Measurements from ENCODE around the gene UTP4. TPM values are rescaled to one million over a fixed set of nuclear protein-coding genes. Genes with fewer than 3 reads are reported as not detected.

UTP4 gene
- total and polyA plus RNA-seq, 2 donors = 18.5 to 19.4 TPM

DNA sequence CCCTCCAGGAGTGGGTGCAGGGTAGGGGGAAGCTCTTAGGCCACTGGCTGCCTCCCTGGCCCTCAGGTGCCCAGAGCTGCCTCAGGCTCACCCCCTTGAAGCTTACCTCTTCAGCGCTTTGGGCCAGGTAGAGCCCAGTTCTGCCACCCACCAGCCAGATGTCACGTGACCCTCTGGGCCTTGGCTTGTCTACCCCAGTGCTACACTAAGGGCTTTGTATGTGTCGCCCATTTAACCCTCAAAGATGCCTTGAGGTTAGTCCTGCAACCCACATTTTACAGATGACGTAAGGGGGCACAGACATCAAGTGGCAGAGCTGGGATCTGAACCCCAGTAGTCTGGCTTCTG lies 23.6 kb upstream of the UTP4 start:
- peaks cover 37 to 56% of the 10 kb centered on the region in 2 donors for H3K27me3 ChIP-seq (ENCODE audit: control insufficient read depth in 2 of 2, insufficient read depth in 1 of 2, low read length in 1 of 2)
- 95% methylated on average over 4 of the region's 4 CpGs for WGBS
- H3K36me3 ChIP-seq (ENCODE audit: control insufficient read depth in 2 of 2, insufficient read depth in 2 of 2, low read length in 1 of 2) = peaks cover 4 to 12% of the 10 kb centered on the region in 2 donors
- peaks cover 10 to 35% of the 10 kb centered on the region in 2 donors for H3K4me1 ChIP-seq (ENCODE audit: control insufficient read depth in 2 of 2, insufficient read depth in 2 of 2, low read length in 2 of 2)
- no peaks in the 10 kb centered on the region for H3K9me3 ChIP-seq (ENCODE audit: control insufficient read depth in 2 of 2, insufficient read depth in 1 of 2, low read length in 1 of 2)
- H3K27ac ChIP-seq (ENCODE audit: low read depth in 1 of 2, low read length in 1 of 2) = no peak overlapping the region
- no peak for DNase-seq (ENCODE audit: low read depth in 6 of 9, low spot score in 9 of 9)
- H3K4me3 ChIP-seq (ENCODE audit: low read length in 2 of 2) = no peak overlapping the region

- H3K27ac ChIP-seq (ENCODE audit: low read depth in 1 of 2, low read length in 1 of 2) = no peak overlapping the region
- no peak for DNase-seq (ENCODE audit: low read depth in 6 of 9, low spot score in 9 of 9)
- peaks cover 36 to 48% of the 10 kb centered on the region in 2 donors for H3K27me3 ChIP-seq (ENCODE audit: control insufficient read depth in 2 of 2, insufficient read depth in 1 of 2, low read length in 1 of 2)
- H3K4me1 ChIP-seq (ENCODE audit: control insufficient read depth in 2 of 2, insufficient read depth in 2 of 2, low read length in 2 of 2) = peaks cover 10 to 35% of the 10 kb centered on the region in 2 donors
- H3K36me3 ChIP-seq (ENCODE audit: control insufficient read depth in 2 of 2, insufficient read depth in 2 of 2, low read length in 1 of 2) = peaks cover 10 to 20% of the 10 kb centered on the region in 2 donors
- 98% methylated on average over 48 of the region's 48 CpGs for WGBS
- H3K4me3 ChIP-seq (ENCODE audit: low read length in 2 of 2) = no peak overlapping the region
- no peaks in the 10 kb centered on the region for H3K9me3 ChIP-seq (ENCODE audit: control insufficient read depth in 2 of 2, insufficient read depth in 1 of 2, low read length in 1 of 2)
Observed at GRCh38 chr16:69109486-69110270, 22.8 kb upstream of the UTP4 start.

DNA sequence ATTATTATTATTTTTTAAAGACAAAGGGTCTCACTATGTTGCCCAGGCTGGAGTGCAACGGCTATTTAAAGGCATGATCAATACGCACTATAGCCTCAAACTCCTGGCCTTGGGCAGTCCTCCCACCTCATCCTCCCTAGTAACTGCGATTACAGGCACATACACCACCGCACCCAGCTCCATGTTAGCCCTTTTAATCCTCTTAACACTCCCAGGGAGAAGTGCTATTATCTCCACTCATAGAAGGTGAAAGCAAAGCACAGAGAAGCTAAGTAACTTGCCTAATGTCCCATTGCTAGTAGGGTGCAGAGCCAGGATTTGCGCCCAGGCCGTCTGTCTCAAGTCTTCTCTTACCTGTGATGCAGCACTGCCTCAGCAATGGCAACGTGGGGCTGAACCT lies 22.0 kb upstream of the UTP4 start:
- Histone ChIP-seq H3K4me1 (ENCODE audit: control insufficient read depth in 2 of 2, insufficient read depth in 2 of 2, low read length in 2 of 2) (peaks cover 15 to 40% of the 10 kb centered on the region in 2 donors), H3K9me3 (ENCODE audit: control insufficient read depth in 2 of 2, insufficient read depth in 1 of 2, low read length in 1 of 2) (no peaks in the 10 kb centered on the region), H3K27ac (ENCODE audit: low read depth in 1 of 2, low read length in 1 of 2) (no peak overlapping the region), H3K27me3 (ENCODE audit: control insufficient read depth in 2 of 2, insufficient read depth in 1 of 2, low read length in 1 of 2) (peaks cover 29 to 41% of the 10 kb centered on the region in 2 donors), H3K36me3 (ENCODE audit: control insufficient read depth in 2 of 2, insufficient read depth in 2 of 2, low read length in 1 of 2) (peaks cover 17 to 22% of the 10 kb centered on the region in 2 donors), H3K4me3 (ENCODE audit: low read length in 2 of 2) (no peak overlapping the region)
- 98% methylated on average over 7 of the region's 7 CpGs for WGBS
- DNase-seq (ENCODE audit: low read depth in 6 of 9, low spot score in 9 of 9) = no peak

GRCh38 chr16:69111216-69111875 lies 21.1 kb upstream of the UTP4 start:
- Histone ChIP-seq H3K27me3 (ENCODE audit: control insufficient read depth in 2 of 2, insufficient read depth in 1 of 2, low read length in 1 of 2) (peaks cover 19 to 34% of the 10 kb centered on the region in 2 donors), H3K9me3 (ENCODE audit: control insufficient read depth in 2 of 2, insufficient read depth in 1 of 2, low read length in 1 of 2) (no peaks in the 10 kb centered on the region), H3K27ac (ENCODE audit: low read depth in 1 of 2, low read length in 1 of 2) (no peak overlapping the region), H3K4me3 (ENCODE audit: low read length in 2 of 2) (no peak overlapping the region), H3K36me3 (ENCODE audit: control insufficient read depth in 2 of 2, insufficient read depth in 2 of 2, low read length in 1 of 2) (peaks cover 22% of the 10 kb centered on the region in 2 donors), H3K4me1 (ENCODE audit: control insufficient read depth in 2 of 2, insufficient read depth in 2 of 2, low read length in 2 of 2) (peaks cover 15 to 45% of the 10 kb centered on the region in 2 donors)
- 90% methylated on average over 6 of the region's 6 CpGs for WGBS
- DNase-seq (ENCODE audit: low read depth in 6 of 9, low spot score in 9 of 9) = no peak

GRCh38 chr16:69111876-69112230 lies 20.6 kb upstream of the UTP4 start:
- 95% methylated on average over 5 of the region's 5 CpGs for WGBS
- DNase-seq (ENCODE audit: low read depth in 6 of 9, low spot score in 9 of 9) = no peak
- H3K4me1 ChIP-seq (ENCODE audit: control insufficient read depth in 2 of 2, insufficient read depth in 2 of 2, low read length in 2 of 2) = peaks cover 17 to 45% of the 10 kb centered on the region in 2 donors
- H3K27ac ChIP-seq (ENCODE audit: low read depth in 1 of 2, low read length in 1 of 2) = no peak overlapping the region
- no peaks in the 10 kb centered on the region for H3K9me3 ChIP-seq (ENCODE audit: control insufficient read depth in 2 of 2, insufficient read depth in 1 of 2, low read length in 1 of 2)
- no peak overlapping the region for H3K4me3 ChIP-seq (ENCODE audit: low read length in 2 of 2)
- H3K36me3 ChIP-seq (ENCODE audit: control insufficient read depth in 2 of 2, insufficient read depth in 2 of 2, low read length in 1 of 2) = peaks cover 22% of the 10 kb centered on the region in 2 donors
- peaks cover 15 to 29% of the 10 kb centered on the region in 2 donors for H3K27me3 ChIP-seq (ENCODE audit: control insufficient read depth in 2 of 2, insufficient read depth in 1 of 2, low read length in 1 of 2)

GRCh38 chr16:69112285-69113129 lies 19.9 kb upstream of the UTP4 start:
- DNase-seq (ENCODE audit: low read depth in 6 of 9, low spot score in 9 of 9) = peak in 1 of 9 donors; percentile 44
- Histone ChIP-seq H3K27me3 (ENCODE audit: control insufficient read depth in 2 of 2, insufficient read depth in 1 of 2, low read length in 1 of 2) (peaks cover 8 to 22% of the 10 kb centered on the region in 2 donors), H3K36me3 (ENCODE audit: control insufficient read depth in 2 of 2, insufficient read depth in 2 of 2, low read length in 1 of 2) (peaks cover 22% of the 10 kb centered on the region in 2 donors), H3K9me3 (ENCODE audit: control insufficient read depth in 2 of 2, insufficient read depth in 1 of 2, low read length in 1 of 2) (no peaks in the 10 kb centered on the region), H3K4me1 (ENCODE audit: control insufficient read depth in 2 of 2, insufficient read depth in 2 of 2, low read length in 2 of 2) (peaks cover 22 to 43% of the 10 kb centered on the region in 2 donors), H3K27ac (ENCODE audit: low read depth in 1 of 2, low read length in 1 of 2) (no peak overlapping the region), H3K4me3 (ENCODE audit: low read length in 2 of 2) (no peak overlapping the region)
- 74% methylated on average over 6 of the region's 6 CpGs for WGBS

GRCh38 chr16:69113216-69113615 lies 19.2 kb upstream of the UTP4 start:
- no peak for DNase-seq (ENCODE audit: low read depth in 6 of 9, low spot score in 9 of 9)
- Histone ChIP-seq H3K4me3 (ENCODE audit: low read length in 2 of 2) (no peak overlapping the region), H3K9me3 (ENCODE audit: control insufficient read depth in 2 of 2, insufficient read depth in 1 of 2, low read length in 1 of 2) (no peaks in the 10 kb centered on the region), H3K4me1 (ENCODE audit: control insufficient read depth in 2 of 2, insufficient read depth in 2 of 2, low read length in 2 of 2) (peaks cover 27 to 43% of the 10 kb centered on the region in 2 donors), H3K27ac (ENCODE audit: low read depth in 1 of 2, low read length in 1 of 2) (no peak overlapping the region), H3K36me3 (ENCODE audit: control insufficient read depth in 2 of 2, insufficient read depth in 2 of 2, low read length in 1 of 2) (peaks cover 24 to 30% of the 10 kb centered on the region in 2 donors), H3K27me3 (ENCODE audit: control insufficient read depth in 2 of 2, insufficient read depth in 1 of 2, low read length in 1 of 2) (peaks cover 3 to 15% of the 10 kb centered on the region in 2 donors)
- WGBS = 94% methylated on average over 7 of the region's 7 CpGs

GRCh38 chr16:69114346-69114975 lies 18.0 kb upstream of the UTP4 start:
- Histone ChIP-seq H3K36me3 (ENCODE audit: control insufficient read depth in 2 of 2, insufficient read depth in 2 of 2, low read length in 1 of 2) (peaks cover 33 to 42% of the 10 kb centered on the region in 2 donors), H3K9me3 (ENCODE audit: control insufficient read depth in 2 of 2, insufficient read depth in 1 of 2, low read length in 1 of 2) (no peaks in the 10 kb centered on the region), H3K27me3 (ENCODE audit: control insufficient read depth in 2 of 2, insufficient read depth in 1 of 2, low read length in 1 of 2) (peaks cover 0 to 3% of the 10 kb centered on the region in 2 donors), H3K4me1 (ENCODE audit: control insufficient read depth in 2 of 2, insufficient read depth in 2 of 2, low read length in 2 of 2) (peaks cover 27 to 42% of the 10 kb centered on the region in 2 donors), H3K27ac (ENCODE audit: low read depth in 1 of 2, low read length in 1 of 2) (no peak overlapping the region), H3K4me3 (ENCODE audit: low read length in 2 of 2) (no peak overlapping the region)
- 98% methylated on average over 25 of the region's 25 CpGs for whole genome bisulfite sequencing
- DNase-seq (ENCODE audit: low read depth in 6 of 9, low spot score in 9 of 9) = no peak

Data from thymus (tissue), 11 donors.